H9 (cell line): ENCODE data around the gene PDXP. TPM values are rescaled to one million over a fixed set of nuclear protein-coding genes. Genes with fewer than 3 reads are reported as not detected.

Experiments
- DNase-seq: peaks from one replicate; pipeline ENCODE4 v3.0.0-alpha.2; 2017
- H2AFZ ChIP-seq: one replicate; pipeline ENCODE4 v1.6.1; 2013; ENCODE audit warnings: mild to moderate bottlenecking, low read length, control low read depth, moderate library complexity
- H2AK5ac ChIP-seq: 2 replicates; pipeline ENCODE4 v1.6.1; 2013; ENCODE audit warnings: low read length, control low read depth, mixed read lengths; ENCODE audit not compliant: insufficient read length
- H2BK120ac ChIP-seq: one replicate; pipeline ENCODE4 v1.6.1; 2013; ENCODE audit warnings: low read depth, mild to moderate bottlenecking, low read length, control low read depth, inconsistent platforms; ENCODE audit not compliant: poor library complexity, severe bottlenecking
- H2BK12ac ChIP-seq: 2 replicates; pipeline ENCODE4 v1.6.1; 2013; ENCODE audit warnings: low read length, control low read depth, mixed read lengths, low read depth; ENCODE audit not compliant: insufficient read length
- H2BK15ac ChIP-seq: 2 replicates; pipeline ENCODE4 v1.6.1; 2013; ENCODE audit warnings: low read depth, low read length, control low read depth
- H2BK20ac ChIP-seq: one replicate; pipeline ENCODE4 v1.6.1; 2013; ENCODE audit warnings: low read depth, mild to moderate bottlenecking, low read length, control low read depth, inconsistent platforms; ENCODE audit not compliant: poor library complexity, severe bottlenecking
- H2BK5ac ChIP-seq: 2 replicates; pipeline ENCODE4 v1.6.1; 2013; ENCODE audit warnings: low read length, control low read depth, mixed read lengths; ENCODE audit not compliant: insufficient read length
- H3K14ac ChIP-seq: 2 replicates; pipeline ENCODE4 v1.6.1; 2013; ENCODE audit warnings: low read length, control low read depth; ENCODE audit not compliant: insufficient read depth
- H3K18ac ChIP-seq: 2 replicates; pipeline ENCODE4 v1.6.1; 2013; ENCODE audit warnings: low read depth, mild to moderate bottlenecking, mixed read lengths, low read length, control low read depth; ENCODE audit not compliant: insufficient read length
- H3K23ac ChIP-seq: 2 replicates; pipeline ENCODE4 v1.6.1; 2013; ENCODE audit warnings: low read length, control low read depth, mixed read lengths, low read depth; ENCODE audit not compliant: insufficient read length
- H3K23me2 ChIP-seq: 2 replicates; pipeline ENCODE4 v1.6.1; 2013; ENCODE audit warnings: low read depth, mild to moderate bottlenecking, mixed read lengths, low read length, control low read depth; ENCODE audit not compliant: insufficient read length, poor library complexity, severe bottlenecking
- H3K27ac ChIP-seq: 2 replicates; pipeline ENCODE4 v1.5.1; 2013; ENCODE audit warnings: low read length, control low read depth, mixed read lengths, low read depth; ENCODE audit not compliant: insufficient read length
- H3K27me3 ChIP-seq: 2 replicates; pipeline ENCODE4 v1.6.1; 2013; ENCODE audit warnings: low read length, control low read depth, inconsistent platforms; ENCODE audit not compliant: insufficient read depth
- H3K4ac ChIP-seq: 2 replicates; pipeline ENCODE4 v1.6.1; 2013; ENCODE audit warnings: low read depth, mild to moderate bottlenecking, control low read depth, inconsistent platforms, low read length, moderate library complexity
- H3K4me1 ChIP-seq: 2 replicates; pipeline ENCODE4 v1.6.1; 2013; ENCODE audit warnings: low read length, control low read depth, inconsistent platforms; ENCODE audit not compliant: insufficient read depth
- H3K4me2 ChIP-seq: 2 replicates; pipeline ENCODE4 v1.6.1; 2013; ENCODE audit warnings: low read length, control low read depth, mixed read lengths; ENCODE audit not compliant: insufficient read length, insufficient read depth
- H3K56ac ChIP-seq: 2 replicates; pipeline ENCODE4 v1.6.1; 2013; ENCODE audit warnings: low read depth, mild to moderate bottlenecking, mixed read lengths, low read length, control low read depth; ENCODE audit not compliant: insufficient read length
- H3K79me1 ChIP-seq: 2 replicates; pipeline ENCODE4 v1.6.1; 2013; ENCODE audit warnings: low read depth, mild to moderate bottlenecking, moderate library complexity, low read length, control low read depth, inconsistent platforms; ENCODE audit not compliant: insufficient read depth, poor library complexity, severe bottlenecking
- H3K79me2 ChIP-seq: 2 replicates; pipeline ENCODE4 v1.6.1; 2013; ENCODE audit warnings: low read length, control low read depth, inconsistent platforms; ENCODE audit not compliant: insufficient read depth
- H3K9ac ChIP-seq: 2 replicates; pipeline ENCODE4 v1.6.1; 2013; ENCODE audit warnings: low read length, control low read depth, mixed read lengths; ENCODE audit not compliant: insufficient read length; ENCODE audit errors: extremely low read depth
- H3K9me3 ChIP-seq: one replicate; pipeline ENCODE4 v1.6.1; 2013; ENCODE audit warnings: low read depth, low read length, inconsistent platforms; ENCODE audit not compliant: control insufficient read depth
- H3T11ph ChIP-seq: one replicate; pipeline ENCODE4 v1.6.1; 2013; ENCODE audit warnings: mild to moderate bottlenecking, low read length, control low read depth, inconsistent platforms
- H4K20me1 ChIP-seq: one replicate; pipeline ENCODE4 v1.6.1; 2013; ENCODE audit not compliant: control insufficient read depth, insufficient read length, insufficient read depth
- H4K5ac ChIP-seq: 2 replicates; pipeline ENCODE4 v1.6.1; 2013; ENCODE audit warnings: low read depth, mild to moderate bottlenecking, mixed read lengths, low read length, control low read depth; ENCODE audit not compliant: insufficient read length
- H4K8ac ChIP-seq: replicated peaks from 2 replicates; pipeline ENCODE4 v1.6.1; 2013; ENCODE audit warnings: low read length, control low read depth, mixed read lengths, low read depth; ENCODE audit not compliant: insufficient read length
- H4K91ac ChIP-seq: 2 replicates; pipeline ENCODE4 v1.6.1; 2013; ENCODE audit warnings: low read depth, mild to moderate bottlenecking, moderate library complexity, mixed read lengths, low read length, control low read depth; ENCODE audit not compliant: insufficient read length
- H3K27ac Mint-ChIP-seq, 3 experiments: 2 replicates in 2 of 3; 3 replicates in 1 of 3; pipeline ENCODE4 v1.8.0; 2020 to 2021; ENCODE audit warnings: mixed read lengths in 3 of 3, mild to moderate bottlenecking in 1 of 3, moderate library complexity in 1 of 3
- H3K27me3 Mint-ChIP-seq: 2 replicates; pipeline ENCODE4 v1.8.0; 2021; ENCODE audit warnings: low read depth, mild to moderate bottlenecking, moderate library complexity, mixed read lengths
- H3K36me3 Mint-ChIP-seq, 3 experiments: 2 replicates in 2 of 3; 3 replicates in 1 of 3; pipeline ENCODE4 v1.8.0; 2020 to 2021; ENCODE audit warnings: low read depth in 3 of 3, mixed read lengths in 3 of 3; ENCODE audit not compliant: insufficient read depth in 1 of 3
- H3K4me1 Mint-ChIP-seq, 2 experiments: 2 replicates each; pipeline ENCODE4 v1.8.0; 2020; ENCODE audit warnings: mixed read lengths in 2 of 2
- H3K4me3 Mint-ChIP-seq, 2 experiments: 2 replicates in 1 of 2; 3 replicates in 1 of 2; pipeline ENCODE4 v1.8.0; 2020 to 2021; ENCODE audit warnings: mild to moderate bottlenecking in 2 of 2, mixed read lengths in 2 of 2, moderate library complexity in 1 of 2
- H3K9me3 Mint-ChIP-seq, 2 experiments: 2 replicates in 1 of 2; 3 replicates in 1 of 2; pipeline ENCODE4 v1.8.0; 2020; ENCODE audit warnings: mild to moderate bottlenecking in 2 of 2, mixed read lengths in 2 of 2, moderate library complexity in 1 of 2
- WGBS: extraction: QIAGEN DNeasy Blood & Tissue Kit; methylation state at CpG from one replicate; pipeline ENCODE4 v1.1.7; 2013; ENCODE audit warnings: missing lambda C conversion rate, low lambda C conversion rate, mixed read lengths; ENCODE audit not compliant: insufficient read length; ENCODE audit errors: extremely low coverage; 5-methylcytosine and 5-hydroxymethylcytosine counted together
- total RNA-seq: library from RNA; stranded (reverse); gene quantifications from 2 replicates; pipeline ENCODE4 v1.2.1, GENCODE V29; 2021
- TF ChIP-seq, protein P1 (sequence below): fragments of 200-600 bp; sonication (generic); conservative IDR thresholded peaks from 3 replicates; pipeline ENCODE4 v1.8.0; 2021; ENCODE audit warnings: antibody characterized with exemption, mild to moderate bottlenecking

Gene PDXP
- total RNA-seq, 1 experiment from 2014 or later: 41.0 TPM

GRCh38 chr22:37616201-37617083 lies 42.1 kb upstream of the PDXP start:
- H3K23me2 ChIP-seq: no peaks in the 10 kb centered on the region
- no peak overlapping the region for H4K5ac ChIP-seq
- no peak overlapping the region for H2BK20ac ChIP-seq
- no peak overlapping the region for H2BK15ac ChIP-seq
- no peak overlapping the region for H3K4me2 ChIP-seq
- H3K4ac ChIP-seq: no peak overlapping the region
- H3K56ac ChIP-seq: no peak overlapping the region
- no peaks in the 10 kb centered on the region for H3K4me1 ChIP-seq
- no peaks in the 10 kb centered on the region for H3K79me1 ChIP-seq
- no peaks in the 10 kb centered on the region for H3K27me3 ChIP-seq
- H3K4me1 Mint-ChIP-seq: no peaks in the 10 kb centered on the region
- no peak overlapping the region for H2AFZ ChIP-seq
- no peak overlapping the region for H4K8ac ChIP-seq
- no peak overlapping the region for H2BK12ac ChIP-seq
- no peak overlapping the region for H3K27ac Mint-ChIP-seq
- H3K18ac ChIP-seq: no peak overlapping the region
- no peak overlapping the region for H2BK5ac ChIP-seq
- no peak overlapping the region for H3K14ac ChIP-seq
- no peak overlapping the region for H2BK120ac ChIP-seq
- H3K9me3 Mint-ChIP-seq: no peaks in the 10 kb centered on the region
- no peaks in the 10 kb centered on the region; the same call in 1 of the 2 replicates for H3K79me2 ChIP-seq
- no peak overlapping the region for H2AK5ac ChIP-seq
- peaks cover 10 to 48% (median 44%) of the 10 kb centered on the region in 3 experiments; a peak in 6 of 7 replicates for H3K36me3 Mint-ChIP-seq
- H4K20me1 ChIP-seq: no peaks in the 10 kb centered on the region
- no peaks in the 10 kb centered on the region; the same call in 1 of the 2 replicates for H3K27me3 Mint-ChIP-seq
- no peak overlapping the region for H3K4me3 Mint-ChIP-seq
- H4K91ac ChIP-seq: no peak overlapping the region
- no peaks in the 10 kb centered on the region for H3K9me3 ChIP-seq
- no peak overlapping the region for H3K9ac ChIP-seq
- TF ChIP-seq, protein P1, sequence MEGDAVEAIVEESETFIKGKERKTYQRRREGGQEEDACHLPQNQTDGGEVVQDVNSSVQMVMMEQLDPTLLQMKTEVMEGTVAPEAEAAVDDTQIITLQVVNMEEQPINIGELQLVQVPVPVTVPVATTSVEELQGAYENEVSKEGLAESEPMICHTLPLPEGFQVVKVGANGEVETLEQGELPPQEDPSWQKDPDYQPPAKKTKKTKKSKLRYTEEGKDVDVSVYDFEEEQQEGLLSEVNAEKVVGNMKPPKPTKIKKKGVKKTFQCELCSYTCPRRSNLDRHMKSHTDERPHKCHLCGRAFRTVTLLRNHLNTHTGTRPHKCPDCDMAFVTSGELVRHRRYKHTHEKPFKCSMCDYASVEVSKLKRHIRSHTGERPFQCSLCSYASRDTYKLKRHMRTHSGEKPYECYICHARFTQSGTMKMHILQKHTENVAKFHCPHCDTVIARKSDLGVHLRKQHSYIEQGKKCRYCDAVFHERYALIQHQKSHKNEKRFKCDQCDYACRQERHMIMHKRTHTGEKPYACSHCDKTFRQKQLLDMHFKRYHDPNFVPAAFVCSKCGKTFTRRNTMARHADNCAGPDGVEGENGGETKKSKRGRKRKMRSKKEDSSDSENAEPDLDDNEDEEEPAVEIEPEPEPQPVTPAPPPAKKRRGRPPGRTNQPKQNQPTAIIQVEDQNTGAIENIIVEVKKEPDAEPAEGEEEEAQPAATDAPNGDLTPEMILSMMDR: no peak
- no peak overlapping the region for H3T11ph ChIP-seq
- no peak overlapping the region for H3K27ac ChIP-seq
- DNase-seq: no peak
- WGBS: no CpG with 5 or more reads among the region's 27 CpGs
- no peak overlapping the region for H3K23ac ChIP-seq
